Body of pancreas (tissue), 4 donors: Measurements from ENCODE around the gene OXCT1.
"Not testable (repeated sequence)": the region's sequence is repeated elsewhere in the genome, so short reads cannot be mapped to it uniquely, and the experiment has no call there.

Source experiments
- CTCF ChIP-seq, 7 experiments: fragments of 450-650 bp in 4 of 7; fragments of 200-600 bp in 3 of 7; sonication (generic) in 3 of 7; IDR thresholded peaks; one replicate each; pipeline ENCODE4 v1.5.1; 2016 to 2019; ENCODE audit warnings: antibody characterized with exemption in 7 of 7
- POLR2A ChIP-seq, 3 donors: fragments of 450-650 bp; IDR thresholded peaks; one replicate each; pipeline ENCODE4 v1.6.1; 2016; ENCODE audit warnings: antibody characterized with exemption in 3 of 3, mild to moderate bottlenecking in 2 of 3

- not testable (repeated sequence) for TF ChIP-seq CTCF, POLR2A (IDR thresholded peaks at IDR 0.05)
These were observed 24.5 kb downstream of the OXCT1 start for GRCh38 chr5:41845751-41846150.
